Muscle of leg (tissue), 11 donors: ENCODE measurements around the gene PPP1R13B. TPM values are rescaled to one million over a fixed set of nuclear protein-coding genes. Genes with fewer than 3 reads are reported as not detected.
"Not testable (repeated sequence)": the region's sequence is repeated elsewhere in the genome, so short reads cannot be mapped to it uniquely, and the experiment has no call there.

ENCODE experiments used
- DNase-seq: peaks from one replicate; pipeline ENCODE4 v3.0.0; 2013
- H3K27ac ChIP-seq: one replicate; pipeline ENCODE4 v1.5.1; 2013; ENCODE audit warnings: mild to moderate bottlenecking, low read length, control low read depth
- H3K27me3 ChIP-seq: one replicate; pipeline ENCODE4 v1.6.1; 2013; ENCODE audit warnings: low read length; ENCODE audit not compliant: control insufficient read depth, insufficient read depth
- H3K36me3 ChIP-seq: one replicate; pipeline ENCODE4 v1.6.1; 2013; ENCODE audit warnings: low read length; ENCODE audit not compliant: control insufficient read depth, insufficient read depth
- H3K4me1 ChIP-seq: one replicate; pipeline ENCODE4 v1.6.1; 2013; ENCODE audit warnings: low read length; ENCODE audit not compliant: control insufficient read depth, insufficient read depth
- H3K4me3 ChIP-seq: one replicate; pipeline ENCODE4 v1.5.1; 2013; ENCODE audit warnings: low read length, control low read depth
- H3K9me3 ChIP-seq: replicated peaks from 2 replicates; pipeline ENCODE4 v1.6.1; 2013; ENCODE audit warnings: low read depth, low read length; ENCODE audit not compliant: control insufficient read depth
- WGBS: methylation state at CpG from one replicate; pipeline ENCODE4 v1.1.5; 2013; ENCODE audit warnings: missing lambda C conversion rate; ENCODE audit not compliant: insufficient coverage; 5-methylcytosine and 5-hydroxymethylcytosine counted together
- polyA plus RNA-seq, 8 donors: library from polyadenylated mRNA; unstranded; fragments of 120-200 nt; gene quantifications; one replicate each; pipeline versions ENCODE4 v1.2.1 to v1.2.3, GENCODE V29; 2013; ENCODE audit warnings: inconsistent platforms in 1 of 8, low replicate concordance in 1 of 8; ENCODE audit not compliant: insufficient read length in 8 of 8, insufficient read depth in 1 of 8
- total RNA-seq: library from RNA; stranded (reverse); fragments of 120-200 nt; gene quantifications from one replicate; pipeline ENCODE4 v1.2.4, GENCODE V29; 2013

The PPP1R13B gene
- total and polyA plus RNA-seq, 9 donors = 6.2 to 13.6 (median 9.1) TPM

DNA sequence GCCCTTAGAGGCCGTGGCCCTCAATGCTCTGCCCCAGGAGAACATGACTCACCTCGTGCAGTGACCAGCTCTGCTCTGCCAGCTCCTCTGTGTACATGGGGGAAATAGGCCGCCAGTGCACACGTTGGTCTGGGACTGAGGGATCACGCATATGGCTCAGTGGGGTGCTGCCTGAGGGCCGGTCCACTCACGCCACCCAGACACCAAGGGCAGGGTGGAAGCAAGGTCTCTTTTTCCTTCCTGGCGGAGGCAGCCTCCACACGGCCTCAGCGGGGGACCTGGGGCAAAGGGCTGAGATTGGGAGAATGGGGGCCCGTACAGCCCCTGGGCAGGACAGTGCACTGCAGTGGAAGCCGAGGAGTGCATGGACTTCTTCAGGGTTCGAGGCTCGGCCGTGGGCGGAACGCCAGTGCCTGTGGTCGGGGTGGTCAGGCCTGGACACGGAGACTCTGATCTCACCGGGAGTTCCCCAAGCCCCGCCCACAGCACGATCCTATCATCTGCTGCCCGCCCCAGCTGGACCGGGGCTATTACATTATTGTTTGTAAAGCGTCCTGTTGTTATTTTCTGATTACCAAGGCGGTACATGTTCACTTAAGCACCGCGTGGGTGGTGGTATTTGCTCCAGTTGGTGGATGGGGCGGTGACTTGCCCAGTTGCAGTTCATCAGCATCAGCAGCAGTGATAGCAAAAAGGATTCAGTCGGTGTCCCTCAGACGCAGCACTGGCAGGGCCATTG lies 42.1 kb upstream of the PPP1R13B start:
- Histone ChIP-seq H3K4me1 (peaks cover 13% of the 10 kb centered on the region), H3K4me3 (no peak overlapping the region), H3K27ac (no peak overlapping the region), H3K27me3 (peaks cover 2% of the 10 kb centered on the region), H3K36me3 (no peaks in the 10 kb centered on the region), H3K9me3 (no peaks in the 10 kb centered on the region)
- no peak for DNase-seq
- WGBS = 67% methylated on average over 25 of the region's 31 CpGs

DNA sequence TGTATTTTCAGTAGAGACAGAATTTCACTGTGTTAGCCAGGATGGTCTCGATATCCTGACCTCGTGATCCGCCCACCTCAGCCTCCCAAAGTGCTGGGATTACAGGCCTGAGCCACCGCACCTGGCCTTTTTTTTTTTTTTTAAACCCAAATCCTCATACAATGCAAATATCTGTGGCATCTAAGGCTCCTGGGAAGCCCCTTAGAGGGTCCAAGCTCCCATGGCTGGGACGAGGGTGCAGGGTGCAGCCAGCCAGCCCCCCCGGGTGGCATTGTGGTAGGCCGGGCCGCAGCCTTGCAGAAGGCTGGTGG lies 41.6 kb upstream of the PPP1R13B start:
- 92% methylated on average over 8 of the region's 8 CpGs for WGBS
- H3K27ac ChIP-seq, DNase-seq, H3K9me3 ChIP-seq, H3K36me3 ChIP-seq, H3K27me3 ChIP-seq, H3K4me3 ChIP-seq: not testable (repeated sequence)
- H3K4me1 ChIP-seq = peaks cover 13% of the 10 kb centered on the region

DNA sequence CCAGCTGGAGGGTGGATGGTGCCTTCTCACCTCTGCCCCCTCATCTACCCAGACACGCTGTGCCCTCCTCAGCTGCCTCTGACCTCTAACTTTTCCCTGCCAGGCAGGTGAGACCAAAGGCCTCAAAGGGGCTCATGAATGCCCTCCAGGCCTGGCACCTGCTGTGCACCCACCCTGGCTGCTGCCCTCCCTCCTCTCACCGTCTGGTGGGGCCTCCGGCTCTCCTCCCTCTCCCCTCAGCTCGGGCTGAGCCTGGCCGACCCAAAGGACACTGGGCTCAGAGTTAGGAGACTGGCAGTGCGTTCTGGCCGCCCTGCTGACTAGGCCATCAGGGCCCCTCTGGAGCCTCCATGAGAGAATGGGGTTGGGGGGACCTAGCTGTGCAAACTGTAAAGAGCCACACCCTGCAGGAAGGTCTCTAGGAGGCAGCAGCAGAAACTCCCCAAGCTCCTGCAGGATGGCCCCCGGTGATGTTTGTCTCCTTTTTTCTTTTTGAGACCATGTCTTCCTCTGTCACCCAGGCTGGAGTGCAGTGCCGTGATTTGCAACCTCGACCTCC lies 40.3 kb upstream of the PPP1R13B start:
- Histone ChIP-seq H3K4me1 (peaks cover 18% of the 10 kb centered on the region), H3K9me3 (no peaks in the 10 kb centered on the region), H3K4me3 (no peak overlapping the region), H3K27ac (no peak overlapping the region), H3K27me3 (peaks cover 2% of the 10 kb centered on the region), H3K36me3 (no peaks in the 10 kb centered on the region)
- 85% methylated on average over 10 of the region's 10 CpGs for WGBS
- DNase-seq = no peak

DNA sequence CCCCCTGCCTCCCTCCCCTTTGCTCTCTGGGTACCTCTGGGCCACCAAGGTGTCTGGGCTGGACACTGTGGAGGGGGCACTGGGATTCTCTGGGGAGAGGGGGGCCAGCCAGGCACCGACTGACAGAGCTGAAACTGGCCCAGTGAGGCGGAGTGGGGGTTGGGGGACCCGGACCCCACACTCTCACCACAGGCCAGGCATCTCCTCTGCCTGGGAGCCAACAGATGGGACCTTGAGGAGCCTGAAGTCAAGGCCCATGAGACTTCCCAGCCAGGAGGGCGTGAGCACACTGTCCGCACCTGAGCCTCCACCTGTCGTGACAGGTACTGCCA lies 39.8 kb upstream of the PPP1R13B start:
- Histone ChIP-seq H3K27me3 (peaks cover 2% of the 10 kb centered on the region), H3K4me3 (no peak overlapping the region), H3K9me3 (no peaks in the 10 kb centered on the region), H3K27ac (no peak overlapping the region), H3K36me3 (no peaks in the 10 kb centered on the region), H3K4me1 (peaks cover 23% of the 10 kb centered on the region)
- DNase-seq = no peak
- WGBS = 95% methylated on average over 4 of the region's 6 CpGs

DNA sequence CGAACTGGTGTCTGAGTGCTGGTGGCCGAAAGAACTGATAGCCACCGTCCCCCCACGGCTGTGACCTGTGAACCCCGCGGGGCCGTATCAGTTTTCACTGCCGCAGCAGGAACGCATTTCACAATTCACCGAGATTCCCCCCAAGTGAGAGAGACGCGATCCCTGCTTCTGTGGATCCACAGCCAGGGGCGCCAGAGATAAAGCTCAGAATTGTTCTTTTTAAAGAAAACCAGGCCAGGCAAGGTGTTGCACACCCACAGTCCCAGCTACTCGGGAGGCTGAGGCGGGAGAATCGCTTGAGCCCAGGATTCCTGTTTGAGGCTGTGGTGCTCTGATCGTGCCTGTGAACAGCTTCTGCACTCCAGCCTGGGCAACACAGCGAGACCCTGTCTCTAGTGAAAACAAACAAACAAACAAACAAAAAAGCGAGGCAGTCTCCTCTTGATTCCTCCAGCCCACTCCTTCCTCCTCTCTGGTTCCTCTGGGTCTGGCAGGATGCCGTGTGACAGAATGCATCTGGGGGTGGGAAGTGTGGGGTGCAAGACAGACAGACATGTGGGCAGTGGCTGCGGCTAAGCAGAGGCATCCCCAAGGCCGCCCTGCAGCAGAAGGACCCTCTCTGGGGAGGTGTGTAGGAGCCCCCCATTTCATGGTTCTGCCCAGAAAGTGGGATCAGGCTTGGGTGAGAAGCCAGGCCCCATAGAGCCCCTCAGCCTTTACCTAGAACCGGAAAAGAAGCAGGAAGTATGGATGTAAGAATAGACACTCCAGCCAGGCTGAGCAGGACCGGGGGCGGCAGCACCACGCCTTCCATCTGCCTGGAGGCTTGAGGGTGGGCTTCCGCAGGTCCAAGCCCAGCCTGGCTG lies 39.2 kb upstream of the PPP1R13B start:
- Histone ChIP-seq H3K27me3 (peaks cover 2% of the 10 kb centered on the region), H3K27ac (no peak overlapping the region), H3K4me1 (peaks cover 29% of the 10 kb centered on the region), H3K36me3 (no peaks in the 10 kb centered on the region), H3K4me3 (no peak overlapping the region), H3K9me3 (no peaks in the 10 kb centered on the region)
- no peak for DNase-seq
- 30% methylated on average over 18 of the region's 27 CpGs for WGBS

DNA sequence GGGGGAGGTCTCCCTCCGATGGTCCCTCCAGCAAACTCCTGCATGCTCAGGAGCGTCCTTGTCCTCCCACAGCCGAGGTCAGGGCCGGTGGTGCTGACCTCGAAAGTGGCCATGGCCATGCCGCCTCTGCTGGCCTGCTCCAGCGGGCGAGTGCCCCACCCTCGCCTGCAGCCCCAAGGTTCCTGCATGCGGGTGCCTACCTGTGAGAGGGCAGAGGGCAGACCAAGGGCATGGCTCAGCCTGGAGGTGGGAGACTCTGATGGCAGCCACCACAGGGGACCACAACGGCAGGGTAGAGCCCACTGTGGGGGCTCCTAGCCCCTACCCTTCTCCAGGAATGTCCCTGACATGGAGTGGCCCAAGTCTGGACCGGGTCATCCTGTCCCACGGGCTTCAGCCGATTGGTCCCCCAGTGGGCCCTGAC lies 38.1 kb upstream of the PPP1R13B start:
- no peak for DNase-seq
- Histone ChIP-seq H3K27me3 (peaks cover 2% of the 10 kb centered on the region), H3K4me3 (no peak overlapping the region), H3K4me1 (peaks cover 39% of the 10 kb centered on the region), H3K27ac (no peak overlapping the region), H3K9me3 (no peaks in the 10 kb centered on the region), H3K36me3 (no peaks in the 10 kb centered on the region)
- 87% methylated on average over 14 of the region's 14 CpGs for WGBS

DNA sequence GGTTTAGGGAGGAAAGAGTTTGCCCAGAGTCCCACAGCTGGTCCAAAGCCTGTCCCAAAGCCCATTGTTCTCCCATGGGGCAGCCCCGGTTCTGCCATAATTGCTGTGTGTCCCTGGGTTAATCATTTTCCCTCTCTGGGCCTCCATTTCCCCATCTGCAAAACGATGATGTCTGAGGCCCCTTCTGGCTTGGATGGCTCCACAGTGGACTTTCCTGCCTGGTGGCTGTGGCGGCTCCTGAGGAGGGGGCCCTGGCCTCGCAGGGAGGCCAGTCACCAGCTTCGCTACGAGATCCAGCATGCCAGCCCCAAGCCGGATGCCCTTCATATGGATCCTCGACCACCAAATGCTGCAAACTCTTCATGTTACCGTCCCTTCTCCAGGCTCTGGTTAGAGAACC lies 37.5 kb upstream of the PPP1R13B start:
- 88% methylated on average over 7 of the region's 9 CpGs for WGBS
- Histone ChIP-seq H3K9me3 (no peaks in the 10 kb centered on the region), H3K27ac (no peak overlapping the region), H3K4me1 (peaks cover 46% of the 10 kb centered on the region), H3K27me3 (peaks cover 2% of the 10 kb centered on the region), H3K4me3 (no peak overlapping the region), H3K36me3 (no peaks in the 10 kb centered on the region)
- DNase-seq = no peak

DNA sequence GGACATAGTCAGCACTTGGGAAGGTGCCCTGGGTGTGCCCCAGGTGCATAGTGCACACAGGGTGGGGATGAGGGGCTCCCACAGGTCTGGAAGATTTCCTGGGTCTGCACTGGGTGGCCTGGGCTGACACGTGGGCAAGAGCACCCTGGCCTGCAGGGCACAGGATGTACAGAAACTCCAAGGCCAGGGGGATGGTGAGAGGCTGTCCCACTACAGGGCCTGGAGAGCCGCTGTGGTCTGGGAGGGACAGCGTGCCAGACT lies 35.8 kb upstream of the PPP1R13B start:
- H3K27me3 ChIP-seq = peaks cover 2% of the 10 kb centered on the region
- no peak overlapping the region for H3K27ac ChIP-seq
- no peak overlapping the region for H3K4me3 ChIP-seq
- peaks cover 53% of the 10 kb centered on the region for H3K4me1 ChIP-seq
- 71% methylated on average over 1 of the region's 3 CpGs for WGBS
- DNase-seq = no peak
- no peaks in the 10 kb centered on the region for H3K36me3 ChIP-seq
- H3K9me3 ChIP-seq = no peaks in the 10 kb centered on the region

DNA sequence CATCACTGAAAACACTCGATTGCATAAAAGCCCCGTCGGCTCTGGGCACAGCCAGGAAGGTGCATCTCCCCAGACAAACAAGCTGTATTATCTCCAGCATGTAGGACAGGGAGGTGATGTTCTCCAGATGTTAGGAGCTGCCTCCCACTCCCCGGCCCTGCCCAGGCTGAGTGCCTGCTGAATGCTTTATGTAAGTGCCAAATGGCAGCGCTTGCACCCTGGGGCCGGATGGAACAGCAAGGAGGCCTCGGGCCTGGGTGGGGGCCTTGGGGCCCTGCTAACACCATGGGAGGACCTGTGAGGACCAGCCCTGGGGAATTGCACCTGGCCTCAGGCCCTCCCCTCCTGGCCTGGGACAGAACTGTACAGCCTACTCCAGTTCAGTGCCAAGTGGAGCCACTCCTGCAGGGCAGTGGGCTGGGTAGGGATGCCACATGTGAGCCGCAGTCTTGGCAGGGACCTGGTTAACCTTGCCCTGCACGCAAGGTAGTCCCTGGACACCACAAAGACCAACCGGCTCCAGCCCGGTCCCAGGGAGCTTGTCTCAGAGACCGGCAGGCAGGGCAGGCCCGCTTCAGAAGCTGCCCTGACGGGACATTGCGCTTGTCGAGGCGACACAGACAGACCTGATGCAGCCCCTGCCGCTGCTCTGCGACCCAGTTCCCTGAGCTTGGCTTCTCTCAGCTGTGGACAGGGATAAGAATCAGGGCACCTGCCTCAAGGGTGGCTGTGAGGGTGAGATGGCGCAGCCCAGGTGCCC lies 35.3 kb upstream of the PPP1R13B start:
- no peak overlapping the region for H3K4me3 ChIP-seq
- H3K27ac ChIP-seq = no peak overlapping the region
- H3K36me3 ChIP-seq = no peaks in the 10 kb centered on the region
- H3K9me3 ChIP-seq = no peaks in the 10 kb centered on the region
- H3K4me1 ChIP-seq = peaks cover 53% of the 10 kb centered on the region
- peaks cover 2% of the 10 kb centered on the region for H3K27me3 ChIP-seq
- no peak for DNase-seq
- 79% methylated on average over 17 of the region's 20 CpGs for WGBS
